Thyroid gland (tissue), 4 donors: ENCODE results near the gene NR2C2.

Experiments used
- POLR2A ChIP-seq, 2 donors: fragments of 450-650 bp; IDR thresholded peaks; one replicate each; pipeline ENCODE4 v1.6.1; 2017; ENCODE audit warnings: antibody characterized with exemption in 2 of 2, mild to moderate bottlenecking in 2 of 2, moderate library complexity in 1 of 2
- TF ChIP-seq, protein P1 (sequence below), 6 experiments: fragments of 200-600 bp in 3 of 6; fragments of 450-650 bp in 3 of 6; sonication (generic) in 3 of 6; IDR thresholded peaks; one replicate each; pipeline ENCODE4 v1.5.1; 2016 to 2019; ENCODE audit warnings: antibody characterized with exemption in 6 of 6, mild to moderate bottlenecking in 2 of 6, inconsistent platforms in 1 of 6, moderate library complexity in 1 of 6

DNA sequence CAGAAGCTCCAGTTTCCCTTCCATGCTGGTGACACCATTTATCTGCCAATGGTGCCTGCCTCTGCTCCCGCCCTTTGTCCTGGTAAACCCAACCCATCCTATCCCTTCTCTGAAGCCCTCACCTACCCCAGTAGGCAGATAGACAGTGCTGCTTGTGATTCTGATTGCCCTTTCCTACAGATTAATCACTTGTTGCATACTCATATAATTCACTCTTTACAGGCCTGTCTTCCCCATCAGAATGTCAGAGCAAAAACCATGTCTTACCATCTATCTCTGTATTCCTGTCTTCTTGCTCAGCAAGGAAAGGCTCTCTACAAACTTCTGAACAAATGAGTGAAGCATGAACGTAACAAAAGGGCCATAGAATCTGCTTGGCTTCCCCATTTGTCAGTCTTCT lies 69.8 kb downstream of the NR2C2 start:
- TF ChIP-seq, protein P1, sequence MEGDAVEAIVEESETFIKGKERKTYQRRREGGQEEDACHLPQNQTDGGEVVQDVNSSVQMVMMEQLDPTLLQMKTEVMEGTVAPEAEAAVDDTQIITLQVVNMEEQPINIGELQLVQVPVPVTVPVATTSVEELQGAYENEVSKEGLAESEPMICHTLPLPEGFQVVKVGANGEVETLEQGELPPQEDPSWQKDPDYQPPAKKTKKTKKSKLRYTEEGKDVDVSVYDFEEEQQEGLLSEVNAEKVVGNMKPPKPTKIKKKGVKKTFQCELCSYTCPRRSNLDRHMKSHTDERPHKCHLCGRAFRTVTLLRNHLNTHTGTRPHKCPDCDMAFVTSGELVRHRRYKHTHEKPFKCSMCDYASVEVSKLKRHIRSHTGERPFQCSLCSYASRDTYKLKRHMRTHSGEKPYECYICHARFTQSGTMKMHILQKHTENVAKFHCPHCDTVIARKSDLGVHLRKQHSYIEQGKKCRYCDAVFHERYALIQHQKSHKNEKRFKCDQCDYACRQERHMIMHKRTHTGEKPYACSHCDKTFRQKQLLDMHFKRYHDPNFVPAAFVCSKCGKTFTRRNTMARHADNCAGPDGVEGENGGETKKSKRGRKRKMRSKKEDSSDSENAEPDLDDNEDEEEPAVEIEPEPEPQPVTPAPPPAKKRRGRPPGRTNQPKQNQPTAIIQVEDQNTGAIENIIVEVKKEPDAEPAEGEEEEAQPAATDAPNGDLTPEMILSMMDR (IDR thresholded peaks at IDR 0.05) = no peak
- TF ChIP-seq POLR2A (IDR thresholded peaks at IDR 0.05) = no peak
